Esophagus (tissue), 2 donors: Measurements from ENCODE around the gene SRBD1. TPM values are rescaled to one million over a fixed set of nuclear protein-coding genes. Genes with fewer than 3 reads are reported as not detected.

Experiments used
- H3K27ac ChIP-seq, 2 donors: one replicate each; pipeline ENCODE4 v1.5.1; 2013; ENCODE audit warnings: low read depth in 2 of 2, mild to moderate bottlenecking in 2 of 2, inconsistent platforms in 1 of 2, low read length in 1 of 2, moderate library complexity in 1 of 2
- H3K27me3 ChIP-seq, 2 donors: one replicate each; pipeline ENCODE4 v1.6.1; 2013; ENCODE audit warnings: low read length in 2 of 2, control low read depth in 1 of 2, mild to moderate bottlenecking in 1 of 2; ENCODE audit not compliant: insufficient read depth in 2 of 2, control insufficient read depth in 1 of 2
- H3K36me3 ChIP-seq, 2 donors: one replicate each; pipeline ENCODE4 v1.6.1; 2013; ENCODE audit warnings: low read length in 1 of 2; ENCODE audit not compliant: control insufficient read depth in 2 of 2, insufficient read depth in 2 of 2
- H3K4me1 ChIP-seq, 2 donors: one replicate each; pipeline ENCODE4 v1.6.1; 2013; ENCODE audit warnings: low read length in 1 of 2; ENCODE audit not compliant: control insufficient read depth in 2 of 2, insufficient read depth in 2 of 2
- H3K4me3 ChIP-seq, 2 donors: one replicate each; pipeline ENCODE4 v1.5.1; 2013; ENCODE audit warnings: low read length in 2 of 2, mild to moderate bottlenecking in 2 of 2, low read depth in 1 of 2, moderate library complexity in 1 of 2
- H3K9me3 ChIP-seq, 2 donors: one replicate each; pipeline ENCODE4 v1.6.1; 2013; ENCODE audit warnings: mild to moderate bottlenecking in 2 of 2, low read depth in 1 of 2, low read length in 1 of 2, moderate library complexity in 1 of 2; ENCODE audit not compliant: control insufficient read depth in 2 of 2, insufficient read depth in 1 of 2
- WGBS, 2 donors: extraction: QIAGEN DNeasy Blood & Tissue Kit; methylation state at CpG; one replicate each; pipeline ENCODE4 v1.1.7; 2013; 5-methylcytosine and 5-hydroxymethylcytosine counted together
- polyA plus RNA-seq, 2 donors: library from polyadenylated mRNA; stranded (reverse); fragments of 200-250 nt; gene quantifications; one replicate each; pipeline ENCODE4 v1.2.3, GENCODE V29; 2013
- donor health status: healthy with polysubstance abuse.
- donor health status: Bipolar disorder and iron deficiency.

The SRBD1 gene
- polyA plus RNA-seq, 2 donors: 2.3 to 3.1 TPM

DNA sequence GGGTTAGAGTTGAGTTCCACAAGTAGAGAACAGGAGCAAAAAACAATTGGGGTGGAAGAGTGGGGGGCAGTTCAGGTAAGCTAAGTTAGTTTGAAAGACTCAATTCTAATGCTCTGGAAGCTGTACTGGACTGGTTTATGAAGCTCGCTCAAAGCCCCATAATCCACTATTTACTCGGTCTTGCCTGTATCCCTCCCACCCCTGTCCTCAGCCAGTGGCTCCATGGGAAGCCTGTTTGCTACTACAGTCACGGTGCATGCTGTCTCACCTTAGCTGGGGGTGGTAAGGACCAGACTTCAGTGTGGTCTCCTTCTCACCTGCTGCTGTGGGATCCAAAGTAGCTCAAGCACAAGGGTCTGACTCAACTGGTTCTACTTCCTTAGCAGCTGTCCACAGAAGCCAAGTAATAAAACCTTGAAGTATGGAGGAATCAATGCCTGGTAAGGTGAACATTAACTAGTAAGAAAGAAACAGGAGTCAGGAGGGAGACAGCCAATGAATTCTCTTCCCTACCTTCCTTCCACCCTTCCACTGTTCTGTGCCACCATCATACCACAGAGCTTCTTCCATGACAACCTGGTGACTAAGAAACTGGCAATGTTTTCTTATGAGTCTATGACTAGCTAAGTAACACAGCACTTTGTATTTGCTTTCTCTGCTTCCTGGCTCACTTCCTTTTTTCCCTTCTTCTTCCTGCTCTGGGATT is 230.8 kb downstream of the SRBD1 start:
- Histone ChIP-seq H3K4me3 (no peak overlapping the region), H3K27ac (no peak overlapping the region), H3K27me3 (no peaks in the 10 kb centered on the region), H3K4me1 (no peaks in the 10 kb centered on the region), H3K9me3 (no peaks in the 10 kb centered on the region), H3K36me3 (no peaks in the 10 kb centered on the region)
- WGBS, 2 donors: 94 to 98% methylated on average over 3 of the region's 3 CpGs

DNA sequence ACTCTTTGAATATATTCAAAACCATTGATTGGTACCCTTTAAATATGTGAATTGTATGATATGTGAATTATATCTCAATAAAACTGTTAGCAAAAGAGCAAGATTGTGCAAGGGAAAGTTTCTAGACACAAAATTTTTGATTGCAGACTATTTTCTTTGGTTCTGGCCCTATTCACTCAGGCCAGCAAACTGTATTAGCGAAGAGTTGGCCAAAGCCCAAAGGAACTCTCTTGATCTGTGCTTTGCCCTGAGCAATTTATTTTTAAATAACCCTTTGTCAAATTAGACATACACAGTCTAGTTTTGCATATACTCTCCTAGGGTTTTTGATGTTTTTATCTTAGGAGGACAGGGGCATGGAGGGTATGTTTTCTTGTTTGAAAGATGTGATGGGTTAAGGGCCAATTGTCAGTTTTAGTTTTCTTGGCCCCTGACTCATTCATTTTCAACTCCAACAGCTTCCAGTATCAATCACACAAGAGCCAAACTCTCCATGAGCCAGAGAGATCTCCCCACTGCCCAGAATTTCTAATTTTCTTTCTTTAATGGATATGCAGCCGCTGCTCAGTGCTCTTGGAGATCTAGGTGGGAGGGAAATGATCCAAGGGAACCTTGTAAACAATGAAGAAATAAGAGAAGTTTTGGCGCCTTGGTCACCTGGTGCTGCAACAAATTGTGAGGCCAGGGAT is 231.5 kb downstream of the SRBD1 start:
- Histone ChIP-seq H3K4me3 (no peak overlapping the region), H3K9me3 (no peaks in the 10 kb centered on the region), H3K27ac (no peak overlapping the region), H3K4me1 (no peaks in the 10 kb centered on the region), H3K36me3 (no peaks in the 10 kb centered on the region), H3K27me3 (no peaks in the 10 kb centered on the region)
- 76 to 84% methylated on average over 3 of the region's 3 CpGs for WGBS, 2 donors

DNA sequence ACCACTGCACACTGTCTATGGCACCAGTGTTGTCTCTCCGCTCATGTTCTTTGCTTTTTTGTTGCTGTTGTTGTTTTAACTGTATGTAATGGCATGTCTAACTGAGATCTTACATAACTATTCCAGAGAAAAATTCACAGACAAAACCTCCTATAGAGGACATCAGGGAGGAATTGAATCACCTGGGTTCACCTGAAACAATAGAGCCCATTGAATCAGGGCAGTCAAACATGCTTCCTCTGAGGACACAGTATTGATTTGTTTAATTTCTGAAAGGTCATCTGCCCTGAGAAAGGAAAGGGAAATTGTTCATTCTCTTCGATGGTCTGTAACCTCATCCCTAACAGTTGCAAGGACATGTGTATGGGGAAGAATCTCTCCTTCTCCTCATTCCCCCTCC is 237.5 kb downstream of the SRBD1 start:
- no peaks in the 10 kb centered on the region for H3K36me3 ChIP-seq
- no peaks in the 10 kb centered on the region for H3K27me3 ChIP-seq
- 79 to 84% methylated on average over 2 of the region's 2 CpGs for WGBS, 2 donors
- H3K4me3 ChIP-seq: no peak overlapping the region
- no peaks in the 10 kb centered on the region for H3K9me3 ChIP-seq
- no peak overlapping the region for H3K27ac ChIP-seq
- H3K4me1 ChIP-seq: no peaks in the 10 kb centered on the region

DNA sequence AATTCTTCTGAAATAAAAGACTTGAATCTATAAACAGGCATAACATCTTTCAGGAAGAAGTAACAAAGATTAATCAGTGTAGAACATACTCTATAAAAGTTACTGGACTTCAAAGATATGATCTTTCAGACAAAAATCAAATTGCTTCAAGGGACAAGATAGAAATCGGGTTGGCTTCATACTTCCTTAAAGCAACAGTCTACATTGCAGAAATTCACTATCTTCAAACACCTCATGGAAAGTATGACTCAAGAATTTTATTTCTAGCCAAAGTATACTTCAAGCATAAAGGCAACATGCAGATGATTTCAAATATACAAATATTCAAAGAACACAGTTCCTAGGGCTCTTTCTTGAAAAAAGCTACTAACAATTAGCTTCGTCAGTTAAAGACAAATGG is 240.7 kb downstream of the SRBD1 start:
- Histone ChIP-seq H3K4me3 (no peak overlapping the region), H3K27ac (no peak overlapping the region), H3K27me3 (no peaks in the 10 kb centered on the region), H3K9me3 (no peaks in the 10 kb centered on the region), H3K36me3 (no peaks in the 10 kb centered on the region), H3K4me1 (no peaks in the 10 kb centered on the region)
- WGBS, 2 donors: 68 to 72% methylated on average over 2 of the region's 2 CpGs

GRCh38 chr2:45368792-45369191 is 242.3 kb downstream of the SRBD1 start:
- Histone ChIP-seq H3K4me1 (no peaks in the 10 kb centered on the region), H3K9me3 (no peaks in the 10 kb centered on the region), H3K4me3 (no peak overlapping the region), H3K27ac (no peak overlapping the region), H3K27me3 (no peaks in the 10 kb centered on the region), H3K36me3 (no peaks in the 10 kb centered on the region)
- 89 to 94% methylated on average over 1 of the region's 1 CpG for WGBS, 2 donors

DNA sequence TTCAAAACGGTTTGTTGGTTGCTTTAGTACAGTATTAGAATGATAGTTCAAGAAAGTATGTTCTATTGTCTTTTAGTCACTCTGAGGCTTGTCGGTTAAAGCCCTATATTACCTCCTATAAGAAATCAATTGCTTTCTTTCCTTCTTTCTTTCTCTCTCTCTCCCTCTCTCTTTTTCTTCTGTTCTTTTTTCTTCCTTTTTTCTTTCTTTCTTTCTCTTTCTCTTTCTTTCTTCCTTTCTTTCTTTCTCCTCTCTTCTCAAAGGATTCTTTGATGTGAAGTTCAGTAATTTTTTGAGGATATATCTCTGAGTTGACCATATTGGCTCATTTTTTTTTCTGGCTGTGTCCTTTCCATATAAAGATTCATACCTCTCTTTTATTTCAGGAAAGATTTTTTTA is 249.4 kb downstream of the SRBD1 start:
- Histone ChIP-seq H3K9me3 (no peaks in the 10 kb centered on the region), H3K27ac (no peak overlapping the region), H3K4me1 (no peaks in the 10 kb centered on the region), H3K4me3 (no peak overlapping the region), H3K36me3 (no peaks in the 10 kb centered on the region), H3K27me3 (no peaks in the 10 kb centered on the region)
- WGBS, 2 donors: 71 to 82% methylated on average over 2 of the region's 2 CpGs

DNA sequence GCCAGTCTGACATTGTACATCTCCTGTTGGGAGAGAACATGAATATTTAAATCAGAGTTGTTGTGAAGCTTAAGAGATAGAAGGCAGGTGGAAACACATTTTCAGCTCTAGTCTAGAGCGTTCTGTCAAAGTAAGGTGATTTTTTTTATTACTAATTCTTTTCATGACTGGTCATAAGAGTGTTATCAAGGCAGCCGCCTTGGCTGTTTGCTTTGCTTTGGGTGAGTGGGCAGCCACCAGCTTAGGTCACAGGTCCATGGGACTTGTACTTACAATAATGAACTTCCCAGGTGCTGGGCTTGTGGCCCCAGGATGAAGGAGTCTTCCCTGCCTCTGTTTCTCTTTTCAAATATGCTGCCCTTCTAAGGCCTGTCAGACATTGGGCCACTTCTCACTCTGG is 256.3 kb downstream of the SRBD1 start:
- H3K9me3 ChIP-seq: no peaks in the 10 kb centered on the region
- whole genome bisulfite sequencing, 2 donors: 88 to 93% methylated on average over 2 of the region's 2 CpGs
- H3K4me3 ChIP-seq: no peak overlapping the region
- no peak overlapping the region for H3K27ac ChIP-seq
- no peaks in the 10 kb centered on the region for H3K36me3 ChIP-seq
- H3K4me1 ChIP-seq: no peaks in the 10 kb centered on the region
- H3K27me3 ChIP-seq: no peaks in the 10 kb centered on the region

DNA sequence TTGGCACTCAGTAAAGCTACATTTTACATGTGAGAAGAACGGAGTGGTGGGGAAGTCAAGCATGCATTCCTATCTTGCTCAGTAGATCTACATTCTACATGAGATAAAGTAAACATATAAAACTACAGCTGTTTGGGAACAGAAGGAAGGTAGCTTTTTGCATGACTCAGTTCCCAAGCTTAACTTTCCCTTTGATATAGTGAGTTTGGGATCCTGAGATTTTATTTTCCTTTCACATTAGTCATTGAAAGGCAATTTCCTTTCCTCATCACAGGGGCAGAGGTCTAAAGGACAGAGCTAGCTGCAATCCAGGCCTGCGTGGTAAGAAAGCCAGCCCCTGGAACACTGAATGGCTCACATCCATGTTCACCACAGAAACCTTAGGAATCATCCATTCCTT is 257.2 kb downstream of the SRBD1 start:
- Histone ChIP-seq H3K4me3 (no peak overlapping the region), H3K36me3 (no peaks in the 10 kb centered on the region), H3K4me1 (no peaks in the 10 kb centered on the region), H3K9me3 (no peaks in the 10 kb centered on the region), H3K27me3 (no peaks in the 10 kb centered on the region), H3K27ac (no peak overlapping the region)
- WGBS, 2 donors: 72 to 76% methylated on average over 2 of the region's 2 CpGs

GRCh38 chr2:45352506-45352905 is 258.6 kb downstream of the SRBD1 start:
- no peaks in the 10 kb centered on the region for H3K4me1 ChIP-seq
- 88 to 91% methylated on average over 2 of the region's 2 CpGs for WGBS, 2 donors
- no peaks in the 10 kb centered on the region for H3K36me3 ChIP-seq
- no peaks in the 10 kb centered on the region for H3K9me3 ChIP-seq
- H3K27me3 ChIP-seq: no peaks in the 10 kb centered on the region
- H3K27ac ChIP-seq: no peak overlapping the region
- no peak overlapping the region for H3K4me3 ChIP-seq
